Stimulated activated CD8-positive, alpha-beta memory T cell treated with anti-CD3 and anti-CD28 coated beads, Interleukin-7, amount 100 ng/mL, for 24 hours (primary cell): ENCODE measurements around the gene OPCML.

Experiments
- DNase-seq: peaks from one replicate; pipeline ENCODE4 v3.0.0-alpha.2; 2020; ENCODE audit warnings: low read depth

The OPCML gene

DNA sequence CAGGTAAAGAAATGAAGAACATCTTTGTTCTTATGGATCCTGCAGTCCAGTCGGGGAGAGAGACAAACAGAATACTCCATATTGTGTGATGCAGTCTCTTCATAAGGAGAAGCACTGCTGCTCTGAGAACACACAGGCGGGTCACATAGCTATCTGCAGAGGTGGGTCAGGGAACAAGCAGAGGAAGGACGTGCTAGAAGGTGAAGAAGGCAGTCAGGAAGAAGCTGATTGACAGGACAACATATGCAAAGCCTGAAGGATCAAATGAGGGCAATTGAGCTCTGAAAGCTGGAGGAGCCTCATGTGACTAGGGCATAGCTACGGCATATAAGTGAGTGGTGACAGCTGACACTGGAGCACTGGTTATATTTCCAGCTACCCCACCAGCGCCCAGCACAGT lies 122.5 kb downstream of the OPCML start:
- no peak for DNase-seq

GRCh38 chr11:133408936-133409335 lies 123.4 kb downstream of the OPCML start:
- no peak for DNase-seq

GRCh38 chr11:133408402-133408801 lies 123.9 kb downstream of the OPCML start:
- DNase-seq: no peak

- DNase-seq: no peak
Observed at GRCh38 chr11:133406489-133406888, 125.8 kb downstream of the OPCML start.

- no peak for DNase-seq
Observed at GRCh38 chr11:133403900-133404299, 128.4 kb downstream of the OPCML start.

GRCh38 chr11:133402551-133402950 lies 129.8 kb downstream of the OPCML start:
- no peak for DNase-seq

DNA sequence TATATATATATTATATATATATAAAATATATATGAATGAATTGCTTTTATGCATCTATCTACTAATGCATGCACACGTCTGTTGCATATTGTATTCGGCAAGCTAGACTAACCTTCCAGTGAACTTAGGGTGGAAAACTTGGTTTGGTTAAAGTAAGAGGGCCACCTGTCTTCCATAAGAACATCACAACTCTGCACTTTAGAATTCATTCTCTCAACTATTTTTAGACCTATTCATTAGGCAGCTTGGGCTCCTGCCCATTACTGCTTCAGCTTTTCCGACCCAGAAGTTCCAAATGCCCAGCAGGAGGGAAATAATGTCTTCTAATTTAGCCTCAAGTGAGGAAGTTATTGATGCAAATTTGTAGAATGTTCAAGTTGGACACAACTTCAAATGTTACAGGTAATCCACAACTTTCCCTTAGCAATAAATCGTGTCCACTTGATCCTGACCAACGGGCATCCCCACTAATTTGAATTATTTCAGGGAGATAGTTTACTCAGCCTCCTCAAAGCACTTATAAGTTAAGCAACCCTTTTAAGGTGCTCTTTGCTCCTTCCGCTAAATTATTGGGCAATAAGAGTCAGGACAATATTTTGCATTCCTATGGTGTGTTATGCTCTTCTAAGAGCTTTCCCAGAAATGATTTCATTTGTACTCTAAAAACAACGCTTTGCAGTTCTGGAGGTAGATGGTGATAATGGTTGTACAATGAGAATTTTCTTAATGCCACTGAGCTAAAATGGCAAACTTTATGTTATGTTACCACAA lies 132.3 kb downstream of the OPCML start:
- DNase-seq: no peak

DNA sequence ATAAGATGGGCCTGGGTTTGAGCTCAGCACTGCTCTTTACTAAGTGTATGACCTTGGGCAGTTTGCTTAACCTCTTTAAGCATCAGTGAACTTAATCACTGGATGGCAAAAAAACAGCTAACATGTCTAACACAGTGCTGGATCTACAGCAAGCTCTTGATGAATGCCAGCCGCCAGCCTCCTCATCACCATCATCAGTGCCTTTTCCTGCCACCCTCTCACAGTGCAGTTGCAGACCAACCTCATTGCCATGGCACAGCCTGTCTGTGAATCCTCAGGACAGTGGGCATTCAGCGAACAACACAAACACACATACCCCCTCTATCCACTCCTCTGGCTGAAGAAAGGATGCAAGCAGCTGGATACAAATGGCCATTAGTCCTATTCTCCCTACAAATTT lies 133.0 kb downstream of the OPCML start:
- DNase-seq: no peak

GRCh38 chr11:133390803-133391202 lies 141.5 kb downstream of the OPCML start:
- no peak for DNase-seq

DNA sequence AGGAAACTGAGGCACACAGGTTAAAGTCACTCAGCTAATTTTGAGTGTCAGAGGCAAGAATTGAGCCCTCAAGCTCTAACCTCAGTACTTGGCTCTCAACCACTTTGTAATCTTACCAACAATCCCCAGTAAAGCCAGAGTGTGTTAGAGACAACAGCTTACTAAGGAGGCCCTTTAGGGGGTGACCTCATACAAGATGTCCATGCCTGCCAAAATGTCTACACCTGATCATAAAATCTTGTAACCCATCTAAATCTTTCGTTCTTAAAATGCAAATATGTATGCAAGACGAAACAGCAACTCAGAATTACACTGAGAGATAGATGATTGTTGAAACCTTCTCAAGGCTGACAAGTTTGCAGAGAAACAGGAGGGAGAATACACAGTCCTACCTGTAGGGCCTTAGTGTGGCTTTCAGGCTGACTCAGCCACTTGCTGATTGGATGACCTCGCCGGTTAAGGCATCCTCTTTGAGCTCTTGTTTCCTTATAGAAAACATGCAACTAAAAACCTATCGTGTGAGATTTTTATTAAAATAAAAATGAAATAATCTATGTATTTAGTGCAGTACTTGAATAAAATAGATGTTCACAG lies 143.2 kb downstream of the OPCML start:
- DNase-seq: no peak

- DNase-seq: no peak
Observed at GRCh38 chr11:133388260-133388659, 144.0 kb downstream of the OPCML start.

DNA sequence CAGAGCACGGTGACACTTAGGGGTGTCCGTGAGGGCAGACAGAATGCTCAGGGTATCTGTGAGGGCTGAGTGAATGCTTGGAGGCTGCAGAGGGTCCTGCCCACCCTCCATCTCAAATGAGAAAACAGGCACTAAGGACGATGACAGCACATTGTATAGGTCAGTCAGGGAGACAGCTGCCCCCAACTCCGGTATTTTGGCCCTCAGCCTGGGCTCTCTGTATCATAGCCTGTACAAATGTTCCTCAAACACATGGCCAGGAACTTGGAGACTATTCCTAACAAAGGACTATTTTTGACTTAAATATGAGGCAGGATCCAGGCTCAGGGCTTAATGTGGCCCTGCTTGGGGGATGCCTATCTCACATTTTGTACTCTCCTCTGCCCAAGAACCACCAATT lies 145.4 kb downstream of the OPCML start:
- no peak for DNase-seq

DNA sequence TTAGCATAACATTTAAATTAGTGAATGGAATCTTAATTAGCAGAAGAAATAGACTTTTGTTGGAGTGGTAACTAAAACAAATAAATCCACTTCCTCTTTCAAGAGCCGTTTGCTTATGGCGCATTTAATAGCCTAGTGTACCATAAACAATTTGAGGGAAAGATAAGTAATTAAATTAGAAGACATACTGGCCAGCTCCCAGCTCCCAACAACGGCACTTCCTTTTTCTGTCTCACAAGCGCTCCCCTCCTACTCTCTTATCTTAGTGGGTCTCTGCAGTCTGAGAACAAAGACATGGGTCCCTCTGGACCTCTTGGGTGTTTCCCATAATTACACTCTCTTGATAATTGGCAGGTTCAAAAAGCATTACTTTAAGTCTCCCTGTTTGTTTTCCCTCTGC lies 146.0 kb downstream of the OPCML start:
- no peak for DNase-seq

- no peak for DNase-seq
Observed at GRCh38 chr11:133385781-133386180, 146.5 kb downstream of the OPCML start.

GRCh38 chr11:133384731-133385130 lies 147.6 kb downstream of the OPCML start:
- no peak for DNase-seq

- no peak for DNase-seq
Observed at GRCh38 chr11:133383689-133384088, 148.6 kb downstream of the OPCML start.

DNA sequence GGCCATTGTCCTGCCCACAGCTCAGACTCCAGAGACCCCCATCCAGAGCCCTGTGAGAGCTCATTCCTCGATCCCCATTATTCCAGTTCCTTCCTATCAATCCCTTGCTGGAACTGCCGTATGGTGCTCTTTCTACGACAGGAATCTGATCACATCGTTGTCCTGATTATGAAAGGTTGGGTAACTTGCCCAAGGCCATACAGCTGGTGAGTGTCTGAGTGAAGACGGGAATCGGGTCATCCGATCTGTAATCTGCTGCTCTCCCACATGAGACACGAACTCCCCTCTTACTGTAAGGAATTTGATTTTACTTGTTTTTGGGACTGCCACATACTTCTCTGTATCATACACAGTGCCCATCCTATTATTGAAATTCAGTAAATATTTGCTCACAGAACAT lies 149.1 kb downstream of the OPCML start:
- no peak for DNase-seq

DNA sequence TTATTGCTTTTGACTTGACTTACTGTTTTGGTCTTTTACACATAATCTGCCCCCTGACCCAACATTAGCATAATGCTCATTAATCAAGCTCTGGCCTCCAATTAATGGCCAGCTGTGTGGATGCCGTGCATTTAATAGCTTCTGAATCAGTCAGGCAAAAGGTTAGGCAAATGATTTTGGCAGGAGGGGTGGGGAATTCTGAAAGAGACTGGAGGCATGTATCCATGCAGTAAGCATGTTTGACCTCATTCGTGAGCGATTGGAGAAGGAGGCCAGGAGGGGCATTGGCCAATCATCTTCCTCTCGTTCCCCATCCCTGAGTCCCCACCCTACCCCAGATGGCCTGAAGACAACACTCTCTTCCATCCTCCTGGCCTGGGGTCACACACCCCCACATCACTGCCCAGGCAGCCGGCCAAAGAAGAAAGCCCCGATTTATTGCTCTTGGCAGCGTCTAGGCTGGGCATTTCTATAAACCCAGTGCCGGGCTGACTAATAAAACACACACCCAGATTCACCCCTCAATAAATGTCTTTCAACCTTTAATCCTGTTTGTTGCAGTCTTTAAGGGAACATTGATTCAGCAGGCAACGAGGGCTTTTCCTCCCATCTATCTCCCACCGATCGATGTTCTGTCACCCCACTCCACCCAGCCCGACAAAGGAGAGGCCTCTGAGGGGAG lies 150.0 kb downstream of the OPCML start:
- DNase-seq: no peak

DNA sequence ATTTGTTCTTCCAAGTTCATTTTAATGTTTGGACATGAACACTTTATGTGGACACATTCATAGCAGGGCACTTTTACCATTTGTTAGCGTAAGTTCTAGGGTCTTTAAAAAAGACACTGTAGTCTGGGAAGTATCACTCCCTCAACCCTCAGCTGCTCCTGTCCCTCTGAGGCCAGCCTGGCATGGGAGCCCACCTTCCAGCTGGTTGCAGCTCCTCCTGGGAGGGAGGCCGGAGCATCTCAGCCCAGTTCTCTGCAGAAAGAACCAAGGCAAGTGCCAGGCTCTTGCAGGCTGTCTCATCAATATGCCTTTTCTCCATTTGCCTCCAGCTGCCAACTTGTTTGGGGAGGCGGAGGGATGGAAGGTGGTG lies 150.6 kb downstream of the OPCML start:
- no peak for DNase-seq

DNA sequence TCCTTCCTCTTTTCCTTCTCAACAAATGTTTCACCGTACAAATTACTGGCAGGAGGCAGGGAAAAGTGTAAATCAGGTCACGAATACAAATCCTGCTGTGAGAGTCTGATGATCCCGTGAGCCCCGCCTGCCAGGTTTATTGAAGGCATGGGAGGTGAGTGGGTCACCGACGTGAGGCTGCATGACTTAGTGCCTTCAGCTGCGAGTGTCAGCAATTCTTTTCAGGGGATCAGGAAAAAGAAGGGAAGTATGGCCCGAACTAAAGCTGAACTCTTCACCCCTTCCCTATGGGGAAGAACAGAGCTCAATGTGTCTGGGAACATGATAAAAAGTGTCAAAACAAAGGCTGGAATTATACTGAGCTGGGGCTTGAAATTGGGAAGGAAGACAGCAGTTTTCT lies 166.2 kb downstream of the OPCML start:
- no peak for DNase-seq

- DNase-seq: no peak
Observed at GRCh38 chr11:133362916-133363315, 169.4 kb downstream of the OPCML start.

GRCh38 chr11:133362156-133362555 lies 170.1 kb downstream of the OPCML start:
- no peak for DNase-seq

GRCh38 chr11:133361689-133361994 lies 170.7 kb downstream of the OPCML start:
- no peak for DNase-seq
